ENCODE data around the gene PPRC1.

- no peak for TF ChIP-seq CTCF (IDR thresholded peaks at IDR 0.05; ENCODE audit: insufficient read depth, low read length)
- no peak for TF ChIP-seq POLR2AphosphoS5 (IDR thresholded peaks at IDR 0.05; ENCODE audit: low read depth)
Measured at GRCh38 chr10:102184606-102185005, 51.8 kb downstream of the PPRC1 start.
